IMR-90 (cell line): ENCODE data around the gene RPGRIP1L. TPM values are rescaled to one million over a fixed set of nuclear protein-coding genes. Genes with fewer than 3 reads are reported as not detected.

ENCODE experiments used
- ATAC-seq: fragments of 200-7000 bp; cut with Tn5 transposase; 2 replicates; pipeline ENCODE4 v1.9.1; 2020; ENCODE audit warnings: low read depth, mild to moderate bottlenecking, moderate library complexity
- BruUV-seq: library from RNA; stranded (reverse); fragments of 400-500 nt; replicated peaks from 2 replicates; lab custom pipeline; 2021; lab: Mats Ljungman, UMichigan
- CTCF ChIA-PET: fragments of 300-600 bp; formaldehyde crosslinking; extraction: SDS; loops from one replicate; lab custom pipeline; 2021; ENCODE audit warnings: antibody characterized with exemption; lab: Yijun Ruan, JAX
- POLR2A ChIA-PET: fragments of 300-600 bp; sonication (Branson Sonifier 250); formaldehyde crosslinking; loops from one replicate; lab custom pipeline; 2022; ENCODE audit warnings: antibody characterized with exemption; ENCODE audit not compliant: unreplicated experiment; lab: Charles Lee
- DNase-seq: peaks from one replicate; pipeline ENCODE4 v3.0.0; 2013
- H2AFZ ChIP-seq: replicated peaks from 2 replicates; pipeline ENCODE3; 2013; ENCODE audit warnings: low read length, mild to moderate bottlenecking; ENCODE audit not compliant: poor library complexity
- H2AK5ac ChIP-seq: 2 replicates; pipeline ENCODE4 v1.6.1; 2013; ENCODE audit warnings: low read depth, low read length, inconsistent platforms
- H2AK9ac ChIP-seq: replicated peaks from 2 replicates; pipeline ENCODE3; 2013; ENCODE audit warnings: mild to moderate bottlenecking, low read depth, low read length, moderate library complexity; ENCODE audit not compliant: poor library complexity
- H2BK120ac ChIP-seq: 2 replicates; pipeline ENCODE4 v1.6.1; 2013; ENCODE audit warnings: low read depth, low read length, inconsistent platforms
- H2BK15ac ChIP-seq: 3 replicates; pipeline ENCODE4 v1.6.1; 2013; ENCODE audit warnings: low read depth, low read length, inconsistent platforms
- H2BK20ac ChIP-seq: 2 replicates; pipeline ENCODE4 v1.6.1; 2013; ENCODE audit warnings: low read depth, mild to moderate bottlenecking, inconsistent platforms, low read length, moderate library complexity
- H2BK5ac ChIP-seq: 2 replicates; pipeline ENCODE4 v1.6.1; 2013; ENCODE audit warnings: mild to moderate bottlenecking, low read depth, low read length, inconsistent platforms; ENCODE audit not compliant: poor library complexity, severe bottlenecking
- H3K14ac ChIP-seq: replicated peaks from 2 replicates; pipeline ENCODE4 v1.6.1; 2013; ENCODE audit warnings: low read depth, low read length, inconsistent platforms
- H3K18ac ChIP-seq: 2 replicates; pipeline ENCODE4 v1.6.1; 2013; ENCODE audit warnings: low read depth, low read length, control low read depth
- H3K23ac ChIP-seq: 2 replicates; pipeline ENCODE4 v1.6.1; 2013; ENCODE audit warnings: low read depth, low read length, inconsistent platforms
- H3K27ac ChIP-seq: 2 replicates; pipeline ENCODE4 v1.5.1; 2013; ENCODE audit warnings: mild to moderate bottlenecking, control low read depth, low read length; ENCODE audit not compliant: insufficient read depth
- H3K27me3 ChIP-seq: 2 replicates; pipeline ENCODE4 v1.6.1; 2013; ENCODE audit warnings: low read length; ENCODE audit not compliant: control insufficient read depth, insufficient read depth
- H3K36me3 ChIP-seq: 2 replicates; pipeline ENCODE4 v1.6.1; 2013; ENCODE audit warnings: low read length, mixed read lengths; ENCODE audit not compliant: control insufficient read depth, insufficient read depth
- H3K4ac ChIP-seq: 2 replicates; pipeline ENCODE4 v1.6.1; 2013; ENCODE audit warnings: low read depth, low read length, inconsistent platforms
- H3K4me1 ChIP-seq: 2 replicates; pipeline ENCODE4 v1.6.1; 2013; ENCODE audit warnings: low read length, mixed read lengths; ENCODE audit not compliant: control insufficient read depth, insufficient read depth
- H3K4me2 ChIP-seq: 2 replicates; pipeline ENCODE4 v1.6.1; 2013; ENCODE audit warnings: low read depth, mild to moderate bottlenecking, control low read depth, low read length, moderate library complexity
- H3K4me3 ChIP-seq: 2 replicates; pipeline ENCODE4 v1.5.1; 2013; ENCODE audit warnings: low read depth, mild to moderate bottlenecking, control low read depth, low read length, moderate library complexity; ENCODE audit not compliant: insufficient read depth
- H3K56ac ChIP-seq: 2 replicates; pipeline ENCODE4 v1.6.1; 2013; ENCODE audit warnings: low read length, inconsistent platforms; ENCODE audit not compliant: insufficient read depth; ENCODE audit errors: extremely low read depth
- H3K79me1 ChIP-seq, 2 experiments: 2 replicates each; pipeline ENCODE4 v1.6.1; 2013; ENCODE audit warnings: low read length in 2 of 2, inconsistent platforms in 1 of 2, low read depth in 1 of 2
- H3K9ac ChIP-seq: 2 replicates; pipeline ENCODE4 v1.6.1; 2013; ENCODE audit warnings: low read depth, low read length, control low read depth
- H3K9me1 ChIP-seq: 2 replicates; pipeline ENCODE4 v1.6.1; 2013; ENCODE audit warnings: low read length, inconsistent platforms; ENCODE audit not compliant: insufficient read depth
- H3K9me3 ChIP-seq: 2 replicates; pipeline ENCODE4 v1.6.1; 2013; ENCODE audit warnings: low read length; ENCODE audit not compliant: control insufficient read depth, insufficient read depth
- H4K20me1 ChIP-seq: 2 replicates; pipeline ENCODE4 v1.6.1; 2013; ENCODE audit warnings: low read length, inconsistent platforms; ENCODE audit not compliant: insufficient read depth
- H4K5ac ChIP-seq: 2 replicates; pipeline ENCODE4 v1.6.1; 2013; ENCODE audit warnings: mild to moderate bottlenecking, low read depth, low read length, control low read depth
- H4K8ac ChIP-seq, 2 experiments: 2 replicates each; pipeline ENCODE4 v1.6.1; 2013; ENCODE audit warnings: low read depth in 2 of 2, low read length in 2 of 2, control low read depth in 1 of 2, inconsistent platforms in 1 of 2
- H4K91ac ChIP-seq: 2 replicates; pipeline ENCODE4 v1.6.1; 2013; ENCODE audit warnings: low read depth, low read length, inconsistent platforms; ENCODE audit not compliant: insufficient read depth
- BHLHE40 ChIP-seq: fragments of 150-350 bp; IDR thresholded peaks from 2 replicates; pipeline ENCODE4 v1.6.1; 2016; ENCODE audit warnings: mild to moderate bottlenecking, low read depth, low read length
- CEBPB ChIP-seq: IDR thresholded peaks from 2 replicates; pipeline ENCODE4 v1.6.1; 2012; ENCODE audit warnings: low read depth, low read length, improper control_type of control experiment
- MAFK ChIP-seq: IDR thresholded peaks from 2 replicates; pipeline ENCODE4 v1.6.1; 2012; ENCODE audit warnings: low read depth, low read length, improper control_type of control experiment
- MAZ ChIP-seq: IDR thresholded peaks from 2 replicates; pipeline ENCODE4 v1.6.1; 2012; ENCODE audit warnings: low read depth, mild to moderate bottlenecking, low read length, improper control_type of control experiment, moderate library complexity, borderline replicate concordance
- MXI1 ChIP-seq: IDR thresholded peaks from 2 replicates; pipeline ENCODE4 v1.6.1; 2012; ENCODE audit warnings: low read depth, mild to moderate bottlenecking, low read length, moderate library complexity, borderline replicate concordance
- NFE2L2 ChIP-seq: fragments of 150-350 bp; IDR thresholded peaks from 2 replicates; pipeline ENCODE4 v1.6.1; 2016; ENCODE audit warnings: low read depth, mild to moderate bottlenecking, low read length
- RAD21 ChIP-seq: IDR thresholded peaks from 2 replicates; pipeline ENCODE4 v1.6.1; 2012; ENCODE audit warnings: low read length, improper control_type of control experiment
- RCOR1 ChIP-seq: IDR thresholded peaks from 2 replicates; pipeline ENCODE4 v1.6.1; 2012; ENCODE audit warnings: mild to moderate bottlenecking, low read length, improper control_type of control experiment; ENCODE audit not compliant: insufficient replicate concordance
- RFX5 ChIP-seq: IDR thresholded peaks from 2 replicates; pipeline ENCODE4 v1.8.0; 2012; ENCODE audit warnings: low read depth, mild to moderate bottlenecking, low read length, moderate library complexity
- SMC3 ChIP-seq: fragments of 150-350 bp; IDR thresholded peaks from 2 replicates; pipeline ENCODE4 v1.6.1; 2016; ENCODE audit warnings: low read depth, mild to moderate bottlenecking, antibody characterized with exemption, low read length, moderate library complexity
- WGBS, 2 experiments: methylation state at CpG; one replicate each; pipeline versions ENCODE4 v1.1.5 to v1.1.7; 2013; ENCODE audit warnings: missing lambda C conversion rate in 2 of 2; ENCODE audit not compliant: insufficient read length in 1 of 2; ENCODE audit errors: extremely low coverage in 2 of 2; 5-methylcytosine and 5-hydroxymethylcytosine counted together
- dilution Hi-C: fragments of 300-500 bp; cut with HindIII; formaldehyde crosslinking; loops from one replicate; pipeline ENCODE4 v1.14.3; 2018; ENCODE audit warnings: low sequenced_read_pairs; ENCODE audit not compliant: unreplicated experiment
- in situ Hi-C: fragments of 300-500 bp; cut with MboI; formaldehyde crosslinking; loops from 3 replicates; pipeline ENCODE4 v1.14.3; 2019; ENCODE audit warnings: low sequenced_read_pairs, inconsistent platforms, mixed read lengths
- intact Hi-C: fragments of 100-400 bp; cut with micrococcal nuclease; formaldehyde crosslinking; loops from 2 replicates; pipeline ENCODE4 v1.10.0; 2022
- polyA plus RNA-seq, 3 experiments: library from polyadenylated mRNA; depleted of rRNA; stranded (reverse); fragments of >200 nt; gene quantifications; 2 replicates each; pipeline ENCODE4 v1.2.3, GENCODE V29; 2012; ENCODE audit warnings: low replicate concordance in 1 of 3
- total RNA-seq: library from RNA; depleted of rRNA; stranded (reverse); fragments of >200 nt; gene quantifications from 2 replicates; pipeline ENCODE4 v1.2.3, GENCODE V29; 2012
- TF ChIP-seq, protein P1 (sequence below): conservative IDR thresholded peaks from 2 replicates; pipeline ENCODE4 v1.5.1; 2012; ENCODE audit warnings: mild to moderate bottlenecking, low read depth, low read length, improper control_type of control experiment
- TF ChIP-seq, protein P2 (sequence below): fragments of 150-350 bp; IDR thresholded peaks from 2 replicates; pipeline ENCODE4 v1.6.1; 2017; ENCODE audit warnings: mild to moderate bottlenecking, antibody characterized with exemption, low read length, low read depth

Gene RPGRIP1L
- total and polyA plus RNA-seq, 2 of the 4 experiments (the other 2 are of a cell fraction): 7.3 to 10.4 TPM

DNA sequence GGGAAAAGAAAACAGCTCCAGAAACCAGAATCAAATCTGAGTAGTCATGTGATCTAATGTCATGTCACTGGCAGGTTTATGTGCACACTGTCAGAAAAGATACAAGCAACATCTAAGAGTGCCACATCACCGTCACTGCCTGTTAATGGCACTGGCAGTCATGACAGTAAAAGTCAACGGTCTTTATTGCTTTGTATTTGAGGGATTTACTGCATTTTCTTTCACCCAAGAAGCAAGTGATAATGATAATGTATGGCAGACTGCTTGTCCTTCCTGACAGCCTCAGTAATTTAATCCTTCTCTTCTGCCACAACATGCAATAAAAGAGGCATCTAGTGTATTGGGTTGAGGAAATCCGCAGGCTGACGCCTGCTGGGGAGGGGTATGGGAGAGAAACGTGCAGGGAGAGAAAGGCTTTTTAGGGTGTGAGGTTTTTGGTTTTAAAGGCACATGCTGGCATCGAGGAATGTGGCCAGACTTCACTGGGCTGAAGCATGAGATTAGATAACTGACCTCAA, 92.4 kb downstream of the RPGRIP1L start:
- no peaks in the 10 kb centered on the region for H3K4me1 ChIP-seq
- ATAC-seq (no peak), DNase-seq (no peak)
- H3K9ac ChIP-seq: no peak overlapping the region
- no TSS peak for BruUV-seq
- H3K27me3 ChIP-seq: no peaks in the 10 kb centered on the region
- H2BK120ac ChIP-seq: no peak overlapping the region
- H3K79me1 ChIP-seq: no peaks in the 10 kb centered on the region
- dilution Hi-C loops (no loop called here), in situ Hi-C loops (no loop called here), intact Hi-C loops (no loop called here)
- H3K18ac ChIP-seq: no peak overlapping the region
- no peak overlapping the region for H4K8ac ChIP-seq
- no peak overlapping the region for H2AK9ac ChIP-seq
- no peak overlapping the region for H3K4me2 ChIP-seq
- no peak overlapping the region for H3K4me3 ChIP-seq
- TF ChIP-seq MXI1 (no peak), NFE2L2 (no peak), SMC3 (no peak), RFX5 (no peak), BHLHE40 (no peak), MAFK (no peak), RCOR1 (no peak), RAD21 (no peak), CEBPB (no peak), MAZ (no peak)
- TF ChIP-seq, protein P1, sequence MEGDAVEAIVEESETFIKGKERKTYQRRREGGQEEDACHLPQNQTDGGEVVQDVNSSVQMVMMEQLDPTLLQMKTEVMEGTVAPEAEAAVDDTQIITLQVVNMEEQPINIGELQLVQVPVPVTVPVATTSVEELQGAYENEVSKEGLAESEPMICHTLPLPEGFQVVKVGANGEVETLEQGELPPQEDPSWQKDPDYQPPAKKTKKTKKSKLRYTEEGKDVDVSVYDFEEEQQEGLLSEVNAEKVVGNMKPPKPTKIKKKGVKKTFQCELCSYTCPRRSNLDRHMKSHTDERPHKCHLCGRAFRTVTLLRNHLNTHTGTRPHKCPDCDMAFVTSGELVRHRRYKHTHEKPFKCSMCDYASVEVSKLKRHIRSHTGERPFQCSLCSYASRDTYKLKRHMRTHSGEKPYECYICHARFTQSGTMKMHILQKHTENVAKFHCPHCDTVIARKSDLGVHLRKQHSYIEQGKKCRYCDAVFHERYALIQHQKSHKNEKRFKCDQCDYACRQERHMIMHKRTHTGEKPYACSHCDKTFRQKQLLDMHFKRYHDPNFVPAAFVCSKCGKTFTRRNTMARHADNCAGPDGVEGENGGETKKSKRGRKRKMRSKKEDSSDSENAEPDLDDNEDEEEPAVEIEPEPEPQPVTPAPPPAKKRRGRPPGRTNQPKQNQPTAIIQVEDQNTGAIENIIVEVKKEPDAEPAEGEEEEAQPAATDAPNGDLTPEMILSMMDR: no peak
- TF ChIP-seq, protein P2, sequence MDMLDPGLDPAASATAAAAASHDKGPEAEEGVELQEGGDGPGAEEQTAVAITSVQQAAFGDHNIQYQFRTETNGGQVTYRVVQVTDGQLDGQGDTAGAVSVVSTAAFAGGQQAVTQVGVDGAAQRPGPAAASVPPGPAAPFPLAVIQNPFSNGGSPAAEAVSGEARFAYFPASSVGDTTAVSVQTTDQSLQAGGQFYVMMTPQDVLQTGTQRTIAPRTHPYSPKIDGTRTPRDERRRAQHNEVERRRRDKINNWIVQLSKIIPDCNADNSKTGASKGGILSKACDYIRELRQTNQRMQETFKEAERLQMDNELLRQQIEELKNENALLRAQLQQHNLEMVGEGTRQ: no peak
- H2BK15ac ChIP-seq: no peak overlapping the region
- no peaks in the 10 kb centered on the region for H3K9me3 ChIP-seq
- H2BK5ac ChIP-seq: no peak overlapping the region
- H3K27ac ChIP-seq: no peak overlapping the region
- no peaks in the 10 kb centered on the region for H3K36me3 ChIP-seq
- H3K23ac ChIP-seq: no peak overlapping the region
- POLR2A ChIA-PET: no interaction called here
- no peak overlapping the region for H2AK5ac ChIP-seq
- H3K4ac ChIP-seq: no peak overlapping the region
- no peaks in the 10 kb centered on the region for H3K9me1 ChIP-seq
- WGBS, 2 experiments: no CpG with 5 or more reads among the region's 6 CpGs
- CTCF ChIA-PET: no interaction called here
- no peak overlapping the region for H2BK20ac ChIP-seq
- no peak overlapping the region for H3K56ac ChIP-seq
- no peak overlapping the region for H4K91ac ChIP-seq
- H3K14ac ChIP-seq: no peak overlapping the region
- H4K5ac ChIP-seq: no peak overlapping the region
- no peaks in the 10 kb centered on the region for H4K20me1 ChIP-seq
- no peak overlapping the region for H2AFZ ChIP-seq
